ENCODE data around the gene DMAC2.
"Not testable (repeated sequence)": the region's sequence is repeated elsewhere in the genome, so short reads cannot be mapped to it uniquely, and the experiment has no call there.

The DMAC2 gene

DNA sequence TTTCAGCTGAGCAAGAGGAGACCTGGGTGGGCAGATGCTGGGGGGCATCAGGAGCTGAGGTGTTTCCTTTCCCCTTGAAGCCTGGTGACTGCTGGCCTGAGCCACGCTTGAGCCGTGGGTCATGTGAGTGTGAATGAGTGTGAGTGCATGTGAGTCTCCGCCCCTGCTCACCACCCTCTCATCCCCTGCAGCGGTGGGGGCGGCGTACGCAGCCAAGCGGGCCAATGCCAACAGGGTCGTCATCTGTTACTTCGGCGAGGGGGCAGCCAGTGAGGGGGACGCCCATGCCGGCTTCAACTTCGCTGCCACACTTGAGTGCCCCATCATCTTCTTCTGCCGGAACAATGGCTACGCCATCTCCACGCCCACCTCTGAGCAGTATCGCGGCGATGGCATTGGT, 17.7 kb downstream of the DMAC2 start:
- no peak for FAIRE-seq

DNA sequence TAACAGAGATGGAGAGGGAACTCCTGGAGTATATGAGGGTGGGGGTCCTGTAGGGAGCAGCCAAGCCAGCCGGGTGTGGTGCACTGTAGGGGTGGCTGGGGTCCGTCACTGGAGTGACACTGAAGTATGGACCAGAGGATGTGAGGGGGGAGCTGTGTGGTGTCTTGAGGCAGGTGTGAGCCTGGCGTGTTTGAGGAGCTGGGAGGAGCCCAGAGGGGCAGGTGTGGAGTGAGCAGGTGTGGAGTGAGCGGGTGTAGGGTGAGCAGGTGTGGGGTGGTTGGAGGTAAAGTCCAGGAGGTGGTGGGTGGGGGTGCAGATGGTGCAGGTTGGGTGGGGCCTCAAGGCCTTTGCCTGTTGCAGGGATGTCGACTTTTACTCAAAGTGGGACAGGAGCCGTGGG, 18.4 kb downstream of the DMAC2 start:
- FAIRE-seq = no peak

DNA sequence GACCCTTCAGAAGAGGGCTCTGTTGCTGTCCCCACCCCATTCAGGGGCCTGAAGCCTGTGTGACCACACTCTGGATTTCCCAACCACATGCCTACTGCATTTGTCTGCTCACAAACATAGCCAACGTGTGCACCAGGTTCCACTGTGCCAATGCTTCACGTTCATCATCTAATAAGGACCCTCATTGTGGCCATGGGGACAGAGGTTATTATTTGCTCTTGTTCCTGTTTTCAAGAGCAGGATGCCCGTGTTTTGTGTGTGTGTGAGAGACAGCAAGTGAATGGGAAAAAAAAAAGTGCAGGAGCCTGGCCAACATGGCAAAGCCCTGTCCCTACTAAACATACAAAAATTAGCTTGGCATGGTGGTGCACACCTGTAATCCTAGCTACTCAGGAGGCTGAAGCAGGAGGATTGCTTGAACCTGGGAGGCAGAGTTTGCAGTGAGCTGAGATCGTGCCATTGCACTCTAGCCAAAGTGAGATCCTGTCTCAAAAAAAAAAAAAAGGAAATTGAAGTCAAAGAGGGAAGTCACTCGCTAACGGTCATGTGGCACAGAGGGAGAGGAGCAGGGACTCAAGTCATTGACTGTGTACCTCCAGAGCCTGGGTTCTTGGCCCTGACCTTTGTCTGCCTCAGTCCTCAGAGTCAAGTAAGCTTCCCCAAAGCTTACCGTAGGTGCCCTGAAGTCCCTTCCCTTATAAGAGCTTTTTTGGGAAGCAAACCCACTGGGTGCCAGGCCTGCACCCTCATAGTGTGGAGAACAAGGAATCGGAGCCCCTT, 19.4 kb downstream of the DMAC2 start:
- no peak for FAIRE-seq

DNA sequence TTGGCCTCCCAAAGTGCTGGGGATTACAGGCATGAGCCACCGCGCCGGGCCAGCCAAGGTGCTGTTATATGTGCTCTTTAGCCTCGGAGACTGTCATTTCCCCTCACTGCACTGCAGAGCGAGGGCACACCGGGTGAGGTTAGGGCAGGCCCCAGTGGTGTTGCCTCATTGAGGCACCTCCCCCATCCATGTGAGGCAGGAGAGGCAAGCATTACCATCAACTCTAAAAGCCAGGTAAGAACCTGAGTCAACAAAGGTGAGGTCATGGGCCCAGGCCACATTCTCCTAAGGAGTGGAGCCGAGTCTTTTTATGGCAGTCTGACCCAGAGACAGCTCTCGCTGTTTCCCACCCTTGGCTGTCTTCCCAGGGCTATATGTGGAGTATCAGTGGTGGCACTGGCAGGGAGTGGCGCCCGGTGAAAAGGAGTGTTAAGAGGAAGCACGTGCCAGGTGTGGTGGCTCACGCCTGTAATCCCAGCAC, 23.5 kb downstream of the DMAC2 start:
- FAIRE-seq = no peak

DNA sequence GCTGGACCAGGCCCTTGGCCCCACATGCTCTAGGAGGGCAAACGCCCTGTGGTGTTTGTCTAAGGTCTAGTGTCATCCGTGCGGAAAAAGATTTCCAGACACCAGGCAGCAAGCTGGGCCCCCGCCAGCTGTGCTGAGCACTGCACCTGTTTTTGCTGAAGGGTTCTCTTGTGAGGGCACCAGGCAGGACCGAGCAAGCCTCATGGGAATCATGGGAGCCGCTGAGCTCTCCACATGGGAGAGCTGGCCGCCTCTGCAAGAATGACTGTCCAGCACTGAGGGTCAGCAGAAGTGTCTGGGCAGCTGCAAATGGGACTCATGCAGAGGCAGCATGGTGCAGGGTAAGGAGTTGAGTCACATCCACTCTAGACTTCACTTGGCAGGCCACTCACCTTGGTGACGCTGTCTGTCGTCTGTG, 24.5 kb downstream of the DMAC2 start:
- no peak for FAIRE-seq

DNA sequence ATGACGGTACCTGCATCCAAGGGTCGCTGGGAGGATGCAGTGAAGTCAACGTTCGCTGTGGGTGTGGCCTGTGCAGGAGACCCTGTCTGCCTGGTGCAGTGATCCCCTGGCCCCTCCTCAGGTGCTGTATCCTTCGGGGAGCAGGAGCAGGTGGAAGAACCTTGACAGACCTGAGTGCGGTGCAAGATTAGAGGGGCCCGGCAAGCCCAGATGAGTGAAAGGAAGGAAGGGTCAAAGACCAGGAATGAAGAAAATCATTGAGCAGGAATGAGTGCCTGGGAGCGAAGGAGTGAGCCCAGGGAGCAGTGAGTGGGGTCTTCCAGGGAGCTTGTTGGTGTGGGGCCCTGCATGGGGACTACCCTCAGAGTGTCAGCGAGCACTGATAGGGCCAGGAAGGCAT, 25.3 kb downstream of the DMAC2 start:
- no peak for FAIRE-seq

DNA sequence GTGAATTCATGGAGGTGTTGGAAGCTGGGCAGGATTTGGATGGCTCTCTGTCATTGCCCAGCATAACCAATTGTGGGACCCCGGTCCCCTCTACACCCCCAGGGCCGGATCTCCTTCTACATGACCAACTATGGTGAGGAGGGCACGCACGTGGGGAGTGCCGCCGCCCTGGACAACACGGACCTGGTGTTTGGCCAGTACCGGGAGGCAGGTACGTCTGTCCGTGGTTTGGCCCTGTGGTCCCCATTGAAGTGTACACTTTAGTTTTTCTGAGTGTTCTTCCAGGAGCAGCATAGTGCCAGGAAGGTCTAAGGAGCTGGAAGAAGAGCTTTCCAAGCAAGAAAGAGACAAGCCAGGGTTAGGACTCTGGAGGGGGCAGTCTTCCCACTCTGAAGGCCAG, 25.8 kb downstream of the DMAC2 start:
- no peak for FAIRE-seq

DNA sequence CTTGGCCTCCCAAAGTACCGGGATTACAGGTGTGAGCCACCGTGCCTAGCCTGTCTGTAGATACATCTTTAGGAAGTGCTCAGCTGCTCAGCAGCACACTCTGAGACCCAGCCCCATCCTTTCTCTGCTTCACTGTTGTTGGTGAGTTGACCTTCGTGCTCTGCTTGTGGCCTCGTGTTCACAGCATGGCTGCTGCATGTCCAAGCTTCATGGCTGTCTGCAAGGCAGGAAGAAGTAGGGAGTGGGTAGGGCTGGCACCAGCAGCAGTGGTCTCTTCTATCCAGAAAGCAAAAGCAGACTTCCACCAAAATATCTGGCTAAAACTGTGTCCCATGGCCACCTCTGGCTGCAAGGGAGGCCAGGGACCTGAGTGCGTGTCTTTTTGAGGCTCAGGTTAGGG, 26.8 kb downstream of the DMAC2 start:
- FAIRE-seq = no peak

DNA sequence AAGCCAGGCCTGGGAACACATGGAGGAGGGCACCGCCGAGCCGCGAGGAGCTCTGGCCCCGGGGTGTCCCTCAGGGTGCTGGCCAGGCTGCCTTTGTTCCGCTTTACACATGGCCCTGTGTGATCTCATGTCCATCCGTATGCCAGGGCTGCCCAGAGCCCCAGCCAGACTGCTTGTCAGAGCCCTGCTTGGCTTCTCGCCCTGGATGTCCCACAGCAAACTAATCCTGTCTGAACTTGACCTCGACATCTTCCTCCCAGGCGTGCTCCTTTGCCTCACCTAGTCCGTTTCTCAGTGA, 27.8 kb downstream of the DMAC2 start:
- FAIRE-seq = no peak

DNA sequence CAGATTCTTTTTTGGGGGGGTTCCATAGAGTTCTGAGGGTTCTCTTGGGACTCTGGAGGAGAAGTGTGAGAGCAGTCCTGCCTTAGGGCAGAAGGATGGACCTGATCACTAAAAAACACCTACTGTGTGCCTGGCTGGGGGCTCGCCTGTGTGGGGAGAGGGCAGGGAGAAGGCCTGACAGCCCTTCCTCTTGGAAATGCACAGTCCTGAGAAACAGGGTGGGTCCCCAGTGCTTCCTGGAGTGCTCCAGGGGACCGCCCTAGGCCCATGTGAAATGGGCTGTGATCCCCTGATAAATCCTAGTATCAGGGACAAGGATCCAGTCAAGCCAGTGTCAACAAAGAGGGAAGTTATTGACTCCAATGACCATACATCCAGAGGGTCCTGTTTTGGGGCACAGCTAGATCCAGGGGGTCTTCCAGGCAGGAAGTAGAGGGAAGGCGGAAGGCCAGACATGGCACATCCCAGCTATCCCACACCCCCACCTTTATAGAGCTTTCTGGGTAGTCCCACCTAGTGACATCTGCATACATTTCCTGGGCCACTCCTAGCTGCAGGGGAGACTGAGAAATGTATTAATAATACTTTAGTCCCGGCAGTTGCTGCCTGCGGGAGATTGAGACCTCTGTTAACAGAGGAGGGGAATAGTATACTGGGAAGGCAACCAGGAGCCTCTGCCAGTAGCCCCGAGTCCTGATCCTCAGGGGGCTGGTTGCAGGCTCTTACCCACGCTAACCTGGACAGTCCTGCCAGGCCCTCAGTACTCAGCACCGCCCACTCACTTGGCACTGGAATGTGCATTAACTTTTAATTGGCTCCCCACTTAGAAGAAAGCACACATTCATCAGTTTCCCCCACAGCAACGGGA, 28.4 kb downstream of the DMAC2 start:
- no peak for FAIRE-seq

DNA sequence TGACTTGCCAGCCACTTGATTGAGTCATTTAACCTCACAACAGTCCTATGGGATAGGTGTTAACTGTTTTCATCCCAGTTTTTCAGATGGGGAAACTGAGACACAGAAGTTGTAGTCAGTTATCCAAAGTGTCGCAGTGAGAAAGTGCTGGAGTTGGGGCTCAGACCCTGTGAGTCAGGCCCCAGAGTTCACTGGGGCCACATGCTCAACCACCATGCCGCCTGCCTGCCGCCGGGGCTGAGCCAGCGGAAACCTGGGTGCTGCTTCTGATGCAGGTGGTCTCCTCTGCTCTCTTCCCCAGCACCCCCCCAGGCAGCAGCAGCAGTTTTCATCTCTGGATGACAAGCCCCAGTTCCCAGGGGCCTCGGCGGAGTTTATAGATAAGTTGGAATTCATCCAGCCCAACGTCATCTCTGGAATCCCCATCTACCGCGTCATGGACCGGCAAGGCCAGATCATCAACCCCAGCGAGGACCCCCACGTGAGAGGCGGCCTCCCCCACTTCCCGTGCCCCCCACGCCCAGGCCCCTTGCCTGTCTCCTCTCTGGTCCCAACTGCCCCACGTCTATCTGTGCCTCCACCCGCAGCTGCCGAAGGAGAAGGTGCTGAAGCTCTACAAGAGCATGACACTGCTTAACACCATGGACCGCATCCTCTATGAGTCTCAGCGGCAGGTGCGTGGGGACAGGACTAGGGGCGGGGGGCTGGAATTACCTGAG, 29.2 kb downstream of the DMAC2 start:
- FAIRE-seq = no peak

DNA sequence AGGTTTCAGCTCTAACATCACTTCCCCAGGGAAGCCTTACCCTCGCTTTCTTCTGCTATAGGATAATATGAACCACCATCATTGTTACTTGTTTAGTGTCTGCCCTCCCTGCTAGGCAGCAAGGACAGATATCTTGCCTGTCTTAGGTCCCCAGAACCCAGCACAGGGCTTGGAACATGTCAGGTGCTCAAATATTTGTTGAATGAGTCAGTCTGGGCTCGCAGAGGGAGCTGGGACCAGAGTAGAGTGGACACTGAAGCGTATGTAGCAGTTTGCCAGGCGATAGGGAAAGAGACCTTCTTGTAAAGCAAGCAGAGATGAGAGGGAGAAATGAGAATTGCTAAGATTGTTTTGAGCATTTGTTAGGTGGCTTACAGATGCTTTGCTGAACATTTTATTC, 30.4 kb downstream of the DMAC2 start:
- FAIRE-seq = no peak

DNA sequence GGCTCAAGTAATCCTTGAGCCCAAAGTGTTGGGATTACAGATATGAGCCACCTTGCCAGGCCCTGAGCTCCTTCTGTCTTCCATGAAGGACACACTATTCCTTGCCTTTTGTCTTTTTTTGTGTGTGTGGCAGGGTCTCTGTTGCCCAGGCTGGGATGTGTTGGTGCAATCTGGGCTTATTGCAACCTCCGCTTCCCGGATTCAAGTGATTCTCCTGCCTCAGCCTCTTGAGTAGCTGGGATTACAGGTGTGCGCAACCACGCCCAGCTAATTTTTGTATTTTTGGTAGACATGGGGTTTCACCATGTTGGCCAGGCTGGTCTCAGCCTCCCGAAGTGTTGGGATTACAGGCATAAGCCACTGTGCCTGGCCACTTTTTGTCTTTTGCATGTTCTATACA, 30.9 kb downstream of the DMAC2 start:
- FAIRE-seq = not testable (repeated sequence)

DNA sequence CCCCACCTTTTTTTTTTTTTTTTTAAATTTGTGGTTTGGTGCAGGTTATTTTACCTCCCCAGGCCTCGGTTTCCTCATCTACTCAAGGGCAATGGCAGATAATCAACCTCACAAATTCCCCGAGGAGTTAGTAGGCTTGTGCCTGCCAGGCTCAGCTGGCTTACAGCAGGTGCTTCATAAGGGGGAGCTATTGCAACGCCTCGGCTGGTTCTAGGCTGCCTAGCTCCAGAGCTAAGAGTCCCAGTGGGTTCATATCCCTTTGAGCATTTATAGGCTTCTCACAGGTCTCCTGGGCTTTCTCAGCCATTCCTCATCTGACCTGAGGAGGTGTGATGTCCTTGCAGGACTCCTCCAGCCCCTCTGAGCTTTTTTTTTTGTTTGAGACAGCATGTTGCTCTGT, 31.5 kb downstream of the DMAC2 start:
- FAIRE-seq = no peak

DNA sequence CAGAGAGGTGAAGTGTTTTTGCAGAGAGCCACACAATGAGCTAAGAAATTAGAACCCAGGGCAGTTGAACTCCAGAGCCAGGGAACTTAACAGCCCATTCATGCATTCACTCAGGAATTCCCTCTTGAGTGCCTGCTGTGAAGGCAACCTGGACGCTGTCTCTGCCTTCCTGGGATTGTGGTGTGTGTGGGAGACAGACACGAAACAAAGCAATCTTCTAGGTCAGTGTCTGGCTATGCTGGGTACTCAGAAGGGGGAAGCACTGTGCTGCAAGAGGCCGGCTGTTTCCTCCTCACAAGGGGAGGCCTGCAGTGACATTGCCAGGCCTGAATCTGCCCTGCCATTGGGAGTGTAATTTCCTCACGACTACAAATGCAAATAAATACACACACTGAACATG, 32.4 kb downstream of the DMAC2 start:
- no peak for FAIRE-seq

DNA sequence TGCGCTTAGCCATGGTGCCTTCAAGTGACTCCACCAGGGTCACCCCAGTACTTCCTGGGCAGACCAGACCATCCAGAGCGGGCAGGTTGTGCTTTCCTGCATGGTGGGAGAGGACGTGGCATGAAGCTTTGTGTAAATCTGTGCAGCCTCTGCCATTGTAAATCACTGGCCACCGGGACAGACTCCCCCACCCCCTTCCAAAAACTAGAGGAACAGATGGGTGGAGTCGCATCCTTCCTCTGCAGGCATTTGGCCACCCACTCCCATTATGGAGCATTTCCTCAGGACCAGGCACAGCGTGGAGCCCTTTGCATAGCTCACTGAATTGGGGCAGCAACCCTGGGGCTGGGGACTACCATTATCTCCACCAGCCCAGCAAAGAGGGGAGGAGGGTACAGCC, 33.9 kb downstream of the DMAC2 start:
- FAIRE-seq = no peak

DNA sequence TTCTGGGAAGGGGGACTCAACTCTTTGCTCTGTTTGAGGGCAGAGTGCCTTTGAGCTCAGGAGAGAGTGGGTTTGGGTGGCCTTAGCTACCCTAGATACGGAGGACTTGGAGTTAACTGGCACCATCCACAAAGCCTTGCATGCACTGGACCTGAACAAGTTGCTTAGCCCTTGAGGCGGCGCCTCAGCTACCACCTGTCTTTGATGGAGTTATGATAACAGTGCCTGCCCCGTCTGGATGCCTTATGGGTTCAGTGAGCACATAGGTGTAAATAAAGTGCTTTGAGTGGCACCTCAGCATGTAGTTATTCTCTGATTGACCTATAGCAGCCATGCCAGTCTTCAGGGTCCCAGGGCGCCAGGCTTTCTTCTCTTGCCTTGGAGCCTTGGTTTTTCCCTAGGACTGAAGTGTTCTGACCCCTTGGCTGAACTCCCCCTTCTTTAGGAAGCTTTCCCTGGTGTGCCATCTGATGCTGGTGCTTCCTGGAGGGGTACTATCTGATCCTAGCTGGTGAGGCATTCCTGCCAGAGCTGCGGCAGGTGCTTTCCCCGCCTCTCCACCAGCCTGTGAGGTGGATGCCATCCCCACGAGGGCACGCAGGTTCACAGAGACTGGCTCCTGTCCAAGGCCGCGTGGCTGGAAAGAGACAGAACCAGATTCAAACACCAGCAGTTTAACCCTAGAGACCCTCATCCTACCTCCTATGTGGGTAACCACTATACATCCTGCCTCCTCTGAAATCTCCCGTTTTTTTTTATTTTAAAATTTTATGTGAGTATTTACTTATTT, 36.3 kb downstream of the DMAC2 start:
- FAIRE-seq = no peak

DNA sequence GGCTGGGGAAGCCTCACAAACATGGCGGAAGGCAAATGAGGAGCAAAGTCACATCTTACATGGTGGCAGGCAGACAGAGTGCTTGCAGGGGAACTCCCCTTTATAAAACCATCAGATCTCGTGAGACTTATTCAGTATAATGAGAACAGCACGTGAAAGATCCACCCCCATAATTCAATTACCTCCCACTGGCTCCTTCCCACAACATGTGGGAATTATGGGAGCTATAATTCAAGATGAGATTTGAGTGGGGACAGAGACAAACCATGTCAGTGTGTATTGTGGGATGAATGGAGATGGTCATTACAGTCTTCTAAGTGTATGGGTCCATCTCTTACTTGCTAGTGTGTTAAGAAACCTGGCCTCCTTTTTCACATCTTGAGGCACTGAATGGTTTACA, 37.7 kb downstream of the DMAC2 start:
- FAIRE-seq = no peak

DNA sequence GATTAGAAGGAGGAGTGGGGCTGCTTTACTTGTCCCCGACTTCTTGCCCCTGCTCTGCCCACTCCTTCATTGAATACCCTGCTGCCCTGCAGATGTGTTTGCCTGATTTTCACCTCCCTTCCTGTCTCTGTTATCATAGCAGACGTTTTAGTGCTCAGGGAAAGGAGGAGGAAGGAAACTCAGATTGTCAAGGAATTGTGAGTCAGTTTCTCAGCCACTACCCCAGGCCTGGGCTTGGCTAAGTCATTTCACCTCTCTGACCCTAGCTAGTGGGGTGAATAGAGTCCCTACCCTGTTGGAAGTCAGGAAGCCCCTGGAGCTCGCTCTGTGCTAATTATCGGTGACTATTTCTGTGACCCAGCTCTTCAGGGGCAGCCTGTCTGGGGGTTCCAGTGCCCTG, 38.2 kb downstream of the DMAC2 start:
- FAIRE-seq = no peak

DNA sequence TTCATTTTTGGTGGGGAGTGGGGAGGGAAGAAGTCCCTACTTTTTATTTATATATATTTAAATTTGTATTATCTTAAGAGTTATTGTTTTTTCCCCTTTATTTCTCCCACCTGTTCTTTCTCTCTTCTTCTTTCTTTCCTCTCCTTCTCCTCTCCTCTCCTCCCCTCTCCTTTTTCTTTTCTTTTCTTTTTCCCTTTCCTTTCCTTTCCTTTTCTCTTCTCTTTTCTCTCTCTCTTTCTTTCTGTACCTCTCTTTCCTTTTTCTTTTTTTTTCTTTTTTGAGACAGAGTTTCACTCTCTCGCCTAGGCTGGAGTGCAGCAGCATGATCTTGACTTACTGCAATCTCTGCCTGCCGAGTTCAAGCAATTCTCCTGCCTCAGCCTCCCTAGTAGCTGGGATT, 40.2 kb downstream of the DMAC2 start:
- FAIRE-seq = no peak

DNA sequence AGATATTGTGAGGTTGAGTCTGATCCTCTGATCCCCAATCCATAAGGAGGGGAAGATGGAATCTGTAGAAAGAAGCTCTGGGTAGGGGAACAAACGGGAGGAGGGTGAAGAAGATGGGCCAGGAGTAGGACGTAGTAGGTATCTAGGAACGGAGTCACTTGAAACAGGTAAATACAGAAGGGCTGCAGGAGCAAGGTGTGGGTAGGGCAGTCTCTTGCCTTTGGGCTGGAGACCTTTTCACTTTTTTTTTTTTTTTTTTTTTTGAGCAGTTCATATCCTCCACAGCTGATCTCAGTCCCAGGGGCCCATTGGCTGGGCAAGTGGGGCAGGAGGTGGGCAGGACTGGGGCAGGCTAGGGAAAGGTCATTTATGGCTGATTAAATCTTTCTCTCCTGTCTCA, 40.6 kb downstream of the DMAC2 start:
- FAIRE-seq = no peak

DNA sequence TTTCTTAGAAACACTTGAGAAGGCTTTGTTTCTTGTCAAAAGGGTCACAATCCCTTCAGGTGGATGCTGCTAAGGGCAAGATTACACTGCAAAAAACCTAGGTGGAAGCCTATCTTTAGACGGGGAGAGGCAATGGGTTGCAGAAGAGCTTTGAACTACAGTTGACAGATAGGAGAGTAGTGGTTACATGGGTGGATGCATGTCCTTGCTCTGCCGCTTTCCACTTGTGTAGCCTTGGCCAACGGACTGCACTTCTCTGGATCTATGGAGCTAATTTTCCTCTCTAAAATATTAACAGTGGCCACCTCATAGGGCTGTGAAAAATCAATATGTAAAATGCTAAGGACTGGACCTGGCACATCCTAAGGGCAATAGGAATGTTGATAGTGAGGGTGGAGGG, 41.1 kb downstream of the DMAC2 start:
- FAIRE-seq = no peak

DNA sequence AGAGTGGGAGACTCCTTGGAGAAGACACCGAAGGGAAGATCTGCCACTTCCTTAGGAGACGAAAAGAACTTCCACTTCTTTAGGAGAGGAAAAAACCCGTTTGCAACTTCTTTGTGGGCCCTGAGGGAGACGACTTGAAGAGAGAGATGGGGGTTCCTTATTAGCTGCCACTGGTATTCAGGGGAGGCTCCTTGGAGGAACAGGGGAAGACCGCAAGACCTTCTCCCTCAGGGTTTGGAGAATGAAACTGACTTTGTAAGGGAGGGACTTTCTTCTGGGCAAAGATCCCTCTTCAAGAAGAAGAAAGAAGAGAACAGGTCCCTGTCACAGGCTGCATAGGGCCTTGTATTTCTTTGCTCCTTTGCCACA, 41.7 kb downstream of the DMAC2 start:
- no peak for FAIRE-seq
